HepG2 (cell line): Measurements from ENCODE around the gene CFAP119. TPM values are rescaled to one million over a fixed set of nuclear protein-coding genes. Genes with fewer than 3 reads are reported as not detected.

Experiments used
- BCLAF1 ChIP-seq: fragments of 450-650 bp; IDR thresholded peaks from 2 replicates; pipeline ENCODE4 v1.6.1; 2017; ENCODE audit warnings: mild to moderate bottlenecking
- BRCA1 ChIP-seq: sonication (generic); formaldehyde crosslinking; IDR thresholded peaks from 2 replicates; pipeline ENCODE4 v1.4.0; 2020; ENCODE audit warnings: missing genetic modification reagents
- ELF3 ChIP-seq: IDR thresholded peaks from 2 replicates; pipeline ENCODE4 v1.6.1; 2016; ENCODE audit warnings: missing genetic modification reagents, missing compliant biosample characterization
- MTA3 ChIP-seq: sonication (generic); formaldehyde crosslinking; IDR thresholded peaks from 2 replicates; pipeline ENCODE4 v1.4.0; 2020; ENCODE audit warnings: missing genetic modification reagents
- SIX1 ChIP-seq: sonication (generic); formaldehyde crosslinking; IDR thresholded peaks from 2 replicates; pipeline ENCODE4 v1.4.0; 2020; ENCODE audit warnings: missing genetic modification reagents, borderline replicate concordance
- SRSF1 ChIP-seq: fragments of 200-400 bp; formaldehyde crosslinking; optimal IDR thresholded peaks from 2 replicates; pipeline ENCODE3; 2017; ENCODE audit warnings: mild to moderate bottlenecking, low read depth, low read length, moderate library complexity
- TARDBP ChIP-seq: sonication (generic); formaldehyde crosslinking; IDR thresholded peaks from 2 replicates; pipeline ENCODE4 v1.8.0; 2022; ENCODE audit warnings: mild to moderate bottlenecking, missing genetic modification reagents
- ZGPAT ChIP-seq: IDR thresholded peaks from 2 replicates; pipeline ENCODE4 v1.6.1; 2016; ENCODE audit warnings: mild to moderate bottlenecking
- ZNF225 ChIP-seq: sonication (generic); formaldehyde crosslinking; IDR thresholded peaks from 2 replicates; pipeline ENCODE4 v1.4.0; 2020; ENCODE audit warnings: mild to moderate bottlenecking, missing genetic modification reagents
- ZNF253 ChIP-seq: sonication (generic); formaldehyde crosslinking; IDR thresholded peaks from 2 replicates; pipeline ENCODE4 v1.8.0; 2022; ENCODE audit warnings: mild to moderate bottlenecking, missing genetic modification reagents, borderline replicate concordance
- ZNF296 ChIP-seq: sonication (generic); formaldehyde crosslinking; conservative IDR thresholded peaks from 2 replicates; pipeline ENCODE4 v1.5.0; 2020; ENCODE audit warnings: mild to moderate bottlenecking, missing genetic modification reagents
- ZNF33A ChIP-seq: sonication (generic); formaldehyde crosslinking; IDR thresholded peaks from 2 replicates; pipeline ENCODE4 v1.5.1; 2020; ENCODE audit warnings: missing genetic modification reagents, mild to moderate bottlenecking, moderate library complexity, borderline replicate concordance
- ZNF343 ChIP-seq: sonication (generic); formaldehyde crosslinking; IDR thresholded peaks from 2 replicates; pipeline ENCODE4 v1.4.0; 2020; ENCODE audit warnings: mild to moderate bottlenecking, missing genetic modification reagents
- ZNF501 ChIP-seq: sonication (generic); formaldehyde crosslinking; IDR thresholded peaks from 2 replicates; pipeline ENCODE4 v1.5.1; 2020; ENCODE audit warnings: mild to moderate bottlenecking, moderate library complexity, missing genetic modification reagents
- ZNF614 ChIP-seq: IDR thresholded peaks from 2 replicates; pipeline ENCODE4 v1.6.1; 2018; ENCODE audit warnings: missing biosample characterization, missing genetic modification reagents, inconsistent platforms, borderline replicate concordance
- ZNF891 ChIP-seq: sonication (generic); formaldehyde crosslinking; IDR thresholded peaks from 2 replicates; pipeline ENCODE4 v1.5.0; 2020; ENCODE audit warnings: mild to moderate bottlenecking, missing genetic modification reagents
- polyA plus RNA-seq, 8 experiments: library from polyadenylated mRNA; depleted of rRNA in 3 of 8; stranded (reverse) in 7 of 8; unstranded in 1 of 8; fragments of >200 nt; fragmentation: Illumina TruSeq in 4 of 8; extraction: Trizol in 4 of 8; gene quantifications; 2 replicates each; pipeline versions ENCODE4 v1.2.1 to v1.2.3, GENCODE V29; 2011 to 2016; ENCODE audit warnings: low read depth in 4 of 8, missing spikeins in 1 of 8, mixed read lengths in 1 of 8; ENCODE audit not compliant: insufficient read depth in 1 of 8
- total RNA-seq, 5 experiments: library from RNA; depleted of rRNA; stranded (reverse); fragments of >200 nt; fragmentation: Illumina TruSeq; extraction: Trizol; gene quantifications; 2 replicates each; pipeline ENCODE4 v1.2.3, GENCODE V29; 2016; ENCODE audit warnings: low read depth in 1 of 5
- TF ChIP-seq, protein P1 (sequence below): sonication (generic); formaldehyde crosslinking; IDR thresholded peaks from 2 replicates; pipeline ENCODE4 v1.9.0; 2021; ENCODE audit warnings: missing genetic modification reagents, borderline replicate concordance
- TF ChIP-seq, protein P2 (sequence below): sonication (generic); formaldehyde crosslinking; IDR thresholded peaks from 2 replicates; pipeline ENCODE4 v1.4.0; 2020; ENCODE audit warnings: mild to moderate bottlenecking, missing genetic modification reagents
- TF ChIP-seq, protein P3 (sequence below): sonication (generic); formaldehyde crosslinking; IDR thresholded peaks from 2 replicates; pipeline ENCODE4 v1.8.0; 2022; ENCODE audit warnings: mild to moderate bottlenecking, missing genetic modification reagents

Gene CFAP119
- total and polyA plus RNA-seq, 2 of the 13 experiments (the other 11 are each of a cell fraction or from before 2014, with no cell fraction given) = 6.4 TPM

DNA sequence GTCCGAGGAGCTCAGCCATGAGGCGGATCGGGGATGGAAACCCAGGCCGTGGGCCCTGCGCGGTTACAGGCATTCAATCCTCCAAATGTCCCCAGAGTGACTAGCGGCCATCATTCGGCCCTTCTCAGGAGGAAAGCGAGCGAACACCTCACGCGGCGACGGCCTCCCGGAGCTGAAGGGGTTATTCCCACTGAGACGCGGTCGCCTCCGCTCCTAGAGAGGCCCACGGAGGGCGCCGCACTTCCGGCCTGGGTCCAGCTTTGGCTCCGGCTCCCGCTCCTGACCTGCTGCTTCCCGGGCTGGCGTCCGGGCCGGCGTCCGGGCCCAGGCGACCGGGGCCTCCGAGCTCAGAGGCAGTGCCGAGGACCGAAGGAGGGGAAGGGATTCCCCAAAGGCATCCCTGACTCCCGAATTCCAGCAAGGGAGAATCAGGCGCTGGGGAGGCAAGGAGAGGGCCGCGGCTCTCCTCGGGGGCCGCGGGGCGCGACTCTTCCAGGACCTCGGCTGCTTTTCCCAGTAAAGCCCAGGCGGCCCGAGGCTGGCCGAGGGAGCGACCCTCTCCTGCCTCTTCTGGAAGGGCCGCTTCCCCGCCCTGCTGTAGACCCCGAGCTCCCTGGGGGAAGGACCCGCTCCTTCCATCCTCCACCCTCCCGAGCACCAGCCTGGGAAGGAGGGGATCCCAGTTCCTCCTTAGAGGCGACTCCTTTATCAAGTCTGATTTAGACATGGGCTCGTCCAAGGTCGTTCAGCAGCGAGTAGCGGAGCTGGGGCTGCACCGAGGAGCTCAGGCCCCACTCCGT, 43.7 kb upstream of the CFAP119 start (continued):
- TF ChIP-seq BCLAF1 (no peak), SRSF1 (peak; percentile 92), TARDBP (CRISPR knock-in tag) (peak; percentile 90; the same call in 1 of the 2 replicates), ZGPAT (peak; percentile 99), ZNF253 (CRISPR knock-in tag) (no peak), ELF3 (CRISPR knock-in tag) (peak; percentile 98), ZNF225 (CRISPR knock-in tag) (peak; percentile 65; the same call in 1 of the 2 replicates), ZNF33A (CRISPR knock-in tag) (no peak; the same call in 1 of the 2 replicates), ZNF891 (CRISPR knock-in tag) (peak; percentile 93; the same call in 1 of the 2 replicates), ZNF296 (CRISPR knock-in tag) (peak; percentile 78; the same call in 1 of the 2 replicates), ZNF614 (CRISPR knock-in tag) (peak; percentile 83), MTA3 (no peak), SIX1 (CRISPR knock-in tag) (peak; percentile 65; the same call in 1 of the 2 replicates), BRCA1 (CRISPR knock-in tag) (peak; percentile 98), ZNF501 (CRISPR knock-in tag) (peak; percentile 93), ZNF343 (CRISPR knock-in tag) (peak; percentile 90)
- TF ChIP-seq, protein P1, sequence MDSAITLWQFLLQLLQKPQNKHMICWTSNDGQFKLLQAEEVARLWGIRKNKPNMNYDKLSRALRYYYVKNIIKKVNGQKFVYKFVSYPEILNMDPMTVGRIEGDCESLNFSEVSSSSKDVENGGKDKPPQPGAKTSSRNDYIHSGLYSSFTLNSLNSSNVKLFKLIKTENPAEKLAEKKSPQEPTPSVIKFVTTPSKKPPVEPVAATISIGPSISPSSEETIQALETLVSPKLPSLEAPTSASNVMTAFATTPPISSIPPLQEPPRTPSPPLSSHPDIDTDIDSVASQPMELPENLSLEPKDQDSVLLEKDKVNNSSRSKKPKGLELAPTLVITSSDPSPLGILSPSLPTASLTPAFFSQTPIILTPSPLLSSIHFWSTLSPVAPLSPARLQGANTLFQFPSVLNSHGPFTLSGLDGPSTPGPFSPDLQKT (CRISPR knock-in tag) = no peak; the same call in 1 of the 2 replicates
- TF ChIP-seq, protein P2, sequence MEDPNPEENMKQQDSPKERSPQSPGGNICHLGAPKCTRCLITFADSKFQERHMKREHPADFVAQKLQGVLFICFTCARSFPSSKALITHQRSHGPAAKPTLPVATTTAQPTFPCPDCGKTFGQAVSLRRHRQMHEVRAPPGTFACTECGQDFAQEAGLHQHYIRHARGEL (CRISPR knock-in tag) = peak; percentile 69; the same call in 1 of the 2 replicates
- TF ChIP-seq, protein P3, sequence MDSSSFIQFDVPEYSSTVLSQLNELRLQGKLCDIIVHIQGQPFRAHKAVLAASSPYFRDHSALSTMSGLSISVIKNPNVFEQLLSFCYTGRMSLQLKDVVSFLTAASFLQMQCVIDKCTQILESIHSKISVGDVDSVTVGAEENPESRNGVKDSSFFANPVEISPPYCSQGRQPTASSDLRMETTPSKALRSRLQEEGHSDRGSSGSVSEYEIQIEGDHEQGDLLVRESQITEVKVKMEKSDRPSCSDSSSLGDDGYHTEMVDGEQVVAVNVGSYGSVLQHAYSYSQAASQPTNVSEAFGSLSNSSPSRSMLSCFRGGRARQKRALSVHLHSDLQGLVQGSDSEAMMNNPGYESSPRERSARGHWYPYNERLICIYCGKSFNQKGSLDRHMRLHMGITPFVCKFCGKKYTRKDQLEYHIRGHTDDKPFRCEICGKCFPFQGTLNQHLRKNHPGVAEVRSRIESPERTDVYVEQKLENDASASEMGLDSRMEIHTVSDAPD = no peak
